Measurements from ENCODE around the gene FGFR3. TPM values are rescaled to one million over a fixed set of nuclear protein-coding genes. Genes with fewer than 3 reads are reported as not detected.

The FGFR3 gene
- total and polyA plus RNA-seq, 2 of the 8 experiments (the other 6 are each of a cell fraction or from before 2014, with no cell fraction given), result 9.0 to 19.5 TPM

- WGBS, 2 experiments (ENCODE audit: extremely low coverage in 1 of 2, insufficient coverage in 1 of 2, insufficient read length in 1 of 2, insufficient replicate concordance in 2 of 2, low coverage in 1 of 2, low lambda C conversion rate in 2 of 2, missing lambda C conversion rate in 1 of 2), result 89% methylated on average over 6 of the region's 6 CpGs; no CpG with 5 or more reads in 1 of the 2 experiments
- H3K79me1 ChIP-seq (ENCODE audit: low read depth, low read length), result no peaks in the 10 kb centered on the region
- H3K27me3 ChIP-seq (replicated peaks in 1 of 4; ENCODE audit: control insufficient read depth in 3 of 4, extremely low read depth in 1 of 4, insufficient read depth in 3 of 4, low read length in 3 of 4), result no peaks in the 10 kb centered on the region
- H3K9me3 ChIP-seq (ENCODE audit: insufficient read depth in 2 of 2, low read depth in 1 of 2, low read length in 1 of 2), result no peaks in the 10 kb centered on the region
- no peak for FAIRE-seq
- H4K20me1 ChIP-seq (replicated peaks in 1 of 2; ENCODE audit: control insufficient read depth in 1 of 2, insufficient read depth in 2 of 2, low read length in 2 of 2), result peaks cover 0 to 15% of the 10 kb centered on the region in 2 experiments
- H2BK20ac ChIP-seq (ENCODE audit: low read length), result no peak overlapping the region
- CTCF ChIA-PET (ENCODE audit: partially characterized antibody), result interaction anchor here (0.7 to 71.2 kb wide), 13 partner anchors 9 to 137 kb away, joined by 3 to 2507 read pairs (median 5); partner anchors contain the start of gene FGFR3
- H3K4me2 ChIP-seq (ENCODE audit: insufficient read depth in 1 of 2, low read depth in 2 of 2, low read length in 2 of 2), result no peak overlapping the region
- no peak overlapping the region for H4K5ac ChIP-seq (ENCODE audit: insufficient read length, low read depth, low read length)
- no peaks in the 10 kb centered on the region for H3K79me2 ChIP-seq (ENCODE audit: control insufficient read depth in 1 of 2, insufficient read depth in 2 of 2, low read length in 2 of 2)
- no peak overlapping the region for H4K8ac ChIP-seq (ENCODE audit: extremely low read depth, insufficient read depth, low read length)
- no peaks in the 10 kb centered on the region; a peak in 1 of 7 replicates for H3K4me1 ChIP-seq (replicated peaks in 1 of 4; ENCODE audit: control insufficient read depth in 3 of 4, insufficient read depth in 4 of 4, low read length in 3 of 4)
- no peak overlapping the region for H2AFZ ChIP-seq (ENCODE audit: low read length)
- H2BK12ac ChIP-seq (ENCODE audit: low read depth, low read length), result no peak overlapping the region
- H3K4me3 ChIP-seq (ENCODE audit: extremely low read depth in 1 of 4, insufficient read depth in 2 of 4, low read depth in 3 of 4, low read length in 4 of 4), result no peak overlapping the region
- no peak overlapping the region for H3K4ac ChIP-seq (replicated peaks; ENCODE audit: insufficient read length, low read depth, low read length)
- peaks cover 0 to 18% (median 7%) of the 10 kb centered on the region in 4 experiments; a peak in 5 of 8 replicates for H3K36me3 ChIP-seq (ENCODE audit: control insufficient read depth in 2 of 4, insufficient read depth in 4 of 4, low read length in 3 of 4)
- no peak overlapping the region for H2AK5ac ChIP-seq (ENCODE audit: low read depth, low read length)
- H2BK120ac ChIP-seq (replicated peaks; ENCODE audit: low read depth, low read length), result no peak overlapping the region
- no peak overlapping the region for H3K56ac ChIP-seq (replicated peaks; ENCODE audit: insufficient read length, low read depth, low read length)
- no peak overlapping the region for H3K27ac ChIP-seq (ENCODE audit: low read depth, low read length)
- H2BK5ac ChIP-seq (ENCODE audit: low read depth, low read length), result no peak overlapping the region
- DNase-seq (ENCODE audit: low read depth in 1 of 2, low spot score in 2 of 2), result no peak
- H3K14ac ChIP-seq (ENCODE audit: insufficient read length), result no peak overlapping the region
- POLR2A ChIA-PET (ENCODE audit: partially characterized antibody), result interaction anchor here (1.0 to 4.3 kb wide), 10 partner anchors 11 to 83 kb away, joined by 3 to 38 read pairs (median 4); partner anchors contain the start of gene FGFR3
- H2BK15ac ChIP-seq (ENCODE audit: low read length), result no peak overlapping the region
- H3K23me2 ChIP-seq (ENCODE audit: low read depth, low read length), result no peaks in the 10 kb centered on the region; the same call in 1 of the 2 replicates
- no peak overlapping the region for H3K23ac ChIP-seq (ENCODE audit: insufficient read length)
- H3K18ac ChIP-seq (ENCODE audit: extremely low read depth, low read length), result no peak overlapping the region
- H3K9ac ChIP-seq (replicated peaks in 1 of 4; ENCODE audit: extremely low read depth in 1 of 4, low read depth in 3 of 4, low read length in 3 of 4), result no peak overlapping the region
- H4K91ac ChIP-seq (replicated peaks; ENCODE audit: insufficient read length, low read length), result no peak overlapping the region
- TF ChIP-seq MAFK (IDR thresholded peaks at IDR 0.05; ENCODE audit: low read depth, low read length) (no peak), YY1 (IDR thresholded peaks at IDR 0.05; ENCODE audit: low read depth, low read length) (no peak), HDAC6 (IDR thresholded peaks at IDR 0.05; ENCODE audit: low read depth, low read length) (no peak), EP300 (IDR thresholded peaks at IDR 0.05; ENCODE audit: borderline replicate concordance in 1 of 2, low read depth in 2 of 2, low read length in 2 of 2) (no peak), POLR2AphosphoS5 (IDR thresholded peaks at IDR 0.05; ENCODE audit: low read depth, low read length) (no peak), TEAD4 (IDR thresholded peaks at IDR 0.05; ENCODE audit: low read depth, low read length) (no peak), ASH2L (IDR thresholded peaks at IDR 0.05; ENCODE audit: low read length) (no peak), CBX8 (IDR thresholded peaks at IDR 0.05; ENCODE audit: borderline replicate concordance, low read depth, low read length) (no peak), BACH1 (IDR thresholded peaks at IDR 0.05; ENCODE audit: low read length) (no peak), E2F6 (IDR thresholded peaks at IDR 0.05) (no peak), RXRA (IDR thresholded peaks at IDR 0.05; ENCODE audit: insufficient read depth, low read depth, low read length) (no peak), KDM5A (IDR thresholded peaks at IDR 0.05; ENCODE audit: low read length) (no peak)
Measured at GRCh38 chr4:1808396-1808795, 15.3 kb downstream of the FGFR3 start.

Measured in H1 (cell line).